HPDE6-E6E7 (cell line): Measurements from ENCODE around the gene CHL1.

Source experiments
- DNase-seq: peaks from one replicate; pipeline ENCODE4 v3.0.0; 2011; ENCODE audit warnings: missing footprints; ENCODE audit errors: extremely low spot score

CHL1 gene, protein sequence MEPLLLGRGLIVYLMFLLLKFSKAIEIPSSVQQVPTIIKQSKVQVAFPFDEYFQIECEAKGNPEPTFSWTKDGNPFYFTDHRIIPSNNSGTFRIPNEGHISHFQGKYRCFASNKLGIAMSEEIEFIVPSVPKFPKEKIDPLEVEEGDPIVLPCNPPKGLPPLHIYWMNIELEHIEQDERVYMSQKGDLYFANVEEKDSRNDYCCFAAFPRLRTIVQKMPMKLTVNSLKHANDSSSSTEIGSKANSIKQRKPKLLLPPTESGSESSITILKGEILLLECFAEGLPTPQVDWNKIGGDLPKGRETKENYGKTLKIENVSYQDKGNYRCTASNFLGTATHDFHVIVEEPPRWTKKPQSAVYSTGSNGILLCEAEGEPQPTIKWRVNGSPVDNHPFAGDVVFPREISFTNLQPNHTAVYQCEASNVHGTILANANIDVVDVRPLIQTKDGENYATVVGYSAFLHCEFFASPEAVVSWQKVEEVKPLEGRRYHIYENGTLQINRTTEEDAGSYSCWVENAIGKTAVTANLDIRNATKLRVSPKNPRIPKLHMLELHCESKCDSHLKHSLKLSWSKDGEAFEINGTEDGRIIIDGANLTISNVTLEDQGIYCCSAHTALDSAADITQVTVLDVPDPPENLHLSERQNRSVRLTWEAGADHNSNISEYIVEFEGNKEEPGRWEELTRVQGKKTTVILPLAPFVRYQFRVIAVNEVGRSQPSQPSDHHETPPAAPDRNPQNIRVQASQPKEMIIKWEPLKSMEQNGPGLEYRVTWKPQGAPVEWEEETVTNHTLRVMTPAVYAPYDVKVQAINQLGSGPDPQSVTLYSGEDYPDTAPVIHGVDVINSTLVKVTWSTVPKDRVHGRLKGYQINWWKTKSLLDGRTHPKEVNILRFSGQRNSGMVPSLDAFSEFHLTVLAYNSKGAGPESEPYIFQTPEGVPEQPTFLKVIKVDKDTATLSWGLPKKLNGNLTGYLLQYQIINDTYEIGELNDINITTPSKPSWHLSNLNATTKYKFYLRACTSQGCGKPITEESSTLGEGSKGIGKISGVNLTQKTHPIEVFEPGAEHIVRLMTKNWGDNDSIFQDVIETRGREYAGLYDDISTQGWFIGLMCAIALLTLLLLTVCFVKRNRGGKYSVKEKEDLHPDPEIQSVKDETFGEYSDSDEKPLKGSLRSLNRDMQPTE (N-terminal part only)

GRCh38 chr3:196311-197148, at the start of gene CHL1:
CHL1 (plus strand) TSS chr3:196763; CDS start chr3:319777, 123,014 bp downstream.
- DNase-seq, result no peak

- DNase-seq, result no peak
Observed at GRCh38 chr3:151614-152189, 44.9 kb upstream of the CHL1 start.

- DNase-seq, result no peak
Observed at GRCh38 chr3:159974-160373, 36.6 kb upstream of the CHL1 start.

DNA sequence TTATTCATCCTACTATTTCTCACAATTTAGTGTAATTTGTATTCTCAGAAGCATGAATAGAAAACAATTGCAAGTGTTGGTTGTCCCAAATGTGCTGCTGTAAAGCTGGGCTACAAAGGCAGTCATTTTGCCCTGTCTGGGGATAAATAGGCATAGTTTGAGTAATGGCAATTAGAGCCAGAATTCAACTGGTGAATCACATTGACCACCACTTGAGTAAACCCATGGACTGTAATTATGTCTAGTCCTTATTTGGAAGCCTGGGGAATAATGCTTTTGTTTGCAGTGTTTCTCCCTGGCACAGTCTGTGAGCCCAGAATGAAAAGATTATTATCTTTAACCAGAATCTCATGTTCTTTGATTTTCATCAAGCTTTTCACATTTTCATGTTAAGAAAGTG, 30.5 kb upstream of the CHL1 start:
- DNase-seq, result no peak

GRCh38 chr3:166799-167198, 29.8 kb upstream of the CHL1 start:
- no peak for DNase-seq

DNA sequence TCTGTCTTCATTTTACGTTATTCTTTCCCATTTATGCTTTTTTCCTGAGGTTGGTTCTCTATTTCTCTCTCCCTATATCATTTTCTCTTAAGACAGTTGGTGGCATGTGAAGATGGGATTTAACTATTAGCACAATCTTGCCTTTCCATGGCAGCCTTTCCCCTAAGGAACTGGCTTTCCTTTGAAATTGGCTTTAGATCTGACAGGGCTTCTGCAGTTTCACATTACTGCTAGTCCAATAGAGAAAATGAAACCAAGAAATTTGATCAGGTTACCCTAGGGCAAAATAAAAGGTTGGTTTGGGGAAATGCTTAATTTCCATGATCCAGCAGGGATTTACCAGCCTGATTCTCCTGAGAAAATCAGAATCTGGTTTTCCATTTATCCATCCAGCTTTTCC, 22.7 kb upstream of the CHL1 start:
- DNase-seq, result no peak

- DNase-seq, result no peak
Observed at GRCh38 chr3:184976-185375, 11.6 kb upstream of the CHL1 start.

DNA sequence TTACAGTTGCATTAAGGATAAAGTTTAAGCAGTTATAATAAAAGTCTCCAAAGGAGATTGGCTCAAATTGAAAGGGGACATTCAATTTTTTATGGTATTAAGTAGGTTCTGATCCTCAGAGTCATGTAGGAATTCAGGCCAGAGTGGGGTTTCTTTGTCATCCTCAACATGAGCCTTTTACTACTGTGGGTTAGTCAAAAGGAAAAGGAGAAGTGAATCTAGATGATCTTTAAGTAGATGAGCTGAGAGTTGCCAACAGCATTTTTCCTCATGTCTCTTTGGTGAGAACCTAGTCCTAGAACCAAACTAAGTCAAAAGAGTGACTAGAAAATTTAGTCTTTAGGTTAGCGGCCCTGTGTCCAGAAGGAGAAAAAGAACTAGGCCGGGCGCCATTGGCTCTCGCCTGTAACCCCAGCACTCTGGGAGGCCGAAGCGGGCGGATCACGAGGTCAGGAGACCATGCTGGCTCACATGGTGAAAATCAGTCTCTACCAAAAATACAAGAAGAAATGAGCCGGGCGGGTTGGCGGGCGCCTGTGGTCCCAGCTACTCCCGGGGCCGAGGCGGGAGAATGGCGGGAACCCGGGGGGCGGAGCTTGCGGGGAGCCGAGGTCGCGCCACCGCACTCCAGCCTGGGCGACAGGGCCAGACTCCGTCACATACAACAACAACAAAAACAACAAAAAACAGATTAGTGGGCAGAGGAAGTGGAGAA, 4.2 kb upstream of the CHL1 start:
- no peak for DNase-seq

DNA sequence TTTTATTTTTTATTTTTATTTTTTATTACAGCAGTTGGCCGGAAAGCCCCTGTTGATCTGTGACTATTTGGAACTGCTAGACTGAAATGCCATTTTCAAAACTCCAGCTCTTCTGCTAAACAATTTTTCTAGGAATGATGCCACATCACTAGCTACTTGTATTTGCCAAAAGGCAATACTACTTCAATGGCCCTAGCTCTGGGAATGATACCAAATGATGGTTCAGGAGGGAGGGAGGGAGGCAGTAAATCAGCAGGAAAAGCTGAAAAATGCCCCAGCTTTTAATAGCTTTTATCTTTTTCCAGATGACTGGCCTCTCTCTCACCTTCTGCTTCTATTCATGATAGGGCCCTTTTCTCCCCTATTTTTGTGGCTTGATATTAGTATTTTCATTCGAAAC, 2.6 kb upstream of the CHL1 start:
- no peak for DNase-seq

GRCh38 chr3:194421-194820, 2.1 kb upstream of the CHL1 start:
- DNase-seq, result no peak

GRCh38 chr3:195666-196065, 897 bp upstream of the CHL1 start:
- no peak for DNase-seq

DNA sequence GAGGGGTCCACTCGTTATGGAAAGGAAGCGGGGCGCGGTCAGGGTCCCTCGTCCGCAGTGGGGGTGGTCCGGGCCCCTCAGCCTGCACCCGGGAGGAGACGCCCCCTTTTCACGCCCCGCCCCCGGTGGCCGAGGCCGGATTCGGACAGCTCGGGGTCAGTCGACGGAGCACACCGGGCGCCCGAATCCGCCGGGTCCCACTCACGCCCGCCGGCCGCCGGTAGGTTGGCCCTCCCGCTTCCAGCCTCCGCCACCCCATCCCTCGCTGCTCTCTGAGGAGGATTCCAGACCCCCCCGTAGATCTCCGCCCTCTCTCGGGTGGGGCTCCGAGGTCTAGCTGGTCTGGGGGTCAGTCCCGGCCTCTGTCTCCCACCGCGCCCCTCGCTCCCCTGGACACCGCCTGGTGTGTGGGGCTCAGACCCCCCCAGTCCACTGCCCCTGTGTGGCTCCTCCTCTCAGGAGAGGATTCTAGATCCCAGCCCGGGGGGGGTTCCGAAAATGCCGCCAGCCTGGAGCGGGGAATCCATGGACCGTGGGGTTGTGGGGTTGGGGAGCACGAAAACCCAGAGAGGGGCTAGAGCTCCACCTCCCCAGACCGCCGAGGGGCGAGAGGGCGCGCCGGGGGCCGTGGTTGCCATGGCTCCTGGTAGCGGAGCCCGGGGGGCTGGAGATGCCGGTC, 725 bp downstream of the CHL1 start:
- no peak for DNase-seq

DNA sequence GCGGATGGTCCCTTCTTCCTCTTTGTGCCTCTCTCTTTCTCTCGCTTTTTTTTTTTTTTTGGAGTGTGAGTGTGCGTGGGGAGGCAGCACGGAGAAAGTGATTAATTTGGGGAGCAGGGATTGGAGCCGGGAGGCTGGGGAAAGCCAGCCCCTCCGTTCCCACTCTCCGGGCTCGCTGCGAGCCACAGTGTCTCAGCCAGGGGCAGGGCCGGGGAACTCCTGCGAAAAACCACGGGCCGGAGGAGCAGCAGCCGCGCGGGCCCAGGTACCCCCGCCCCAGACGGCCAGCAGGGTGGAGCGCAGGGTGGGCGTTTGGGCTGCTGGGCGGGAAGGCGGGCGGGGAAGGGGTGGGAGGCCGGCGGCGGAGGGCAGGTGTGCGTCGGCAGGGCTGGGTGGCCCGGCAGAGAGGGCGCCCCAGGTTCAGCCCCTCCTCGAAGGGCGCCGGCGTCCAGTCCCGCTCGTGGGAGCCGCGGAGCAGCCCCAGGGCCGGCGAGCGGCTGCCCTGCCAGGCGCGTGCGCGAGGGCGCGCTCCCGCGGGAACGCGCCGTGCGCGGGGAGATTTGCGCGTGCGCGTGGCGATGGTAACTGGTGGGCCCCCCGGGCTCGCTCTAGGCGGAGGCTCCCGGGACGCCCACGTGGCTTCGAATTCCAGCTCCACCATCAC, 1.4 kb downstream of the CHL1 start:
- no peak for DNase-seq

DNA sequence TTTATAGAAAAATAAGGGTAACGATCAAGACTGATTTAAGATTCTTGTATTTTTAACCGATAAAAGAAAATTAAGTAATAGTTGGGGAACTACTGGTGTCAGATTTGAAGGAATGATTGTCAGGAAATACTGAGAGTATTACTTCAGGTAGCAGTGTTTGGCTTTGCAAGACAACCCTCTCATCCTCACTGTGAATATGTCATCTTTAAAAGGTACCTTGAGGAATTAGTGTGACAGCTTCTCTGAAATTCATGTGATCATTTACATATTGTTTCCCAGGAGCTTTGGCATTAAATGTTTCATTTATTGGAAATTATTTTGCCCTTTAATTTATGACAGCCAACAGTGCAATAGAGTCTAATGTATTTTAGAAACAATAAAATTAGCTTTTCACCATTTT, 3.3 kb downstream of the CHL1 start:
- DNase-seq, result no peak

DNA sequence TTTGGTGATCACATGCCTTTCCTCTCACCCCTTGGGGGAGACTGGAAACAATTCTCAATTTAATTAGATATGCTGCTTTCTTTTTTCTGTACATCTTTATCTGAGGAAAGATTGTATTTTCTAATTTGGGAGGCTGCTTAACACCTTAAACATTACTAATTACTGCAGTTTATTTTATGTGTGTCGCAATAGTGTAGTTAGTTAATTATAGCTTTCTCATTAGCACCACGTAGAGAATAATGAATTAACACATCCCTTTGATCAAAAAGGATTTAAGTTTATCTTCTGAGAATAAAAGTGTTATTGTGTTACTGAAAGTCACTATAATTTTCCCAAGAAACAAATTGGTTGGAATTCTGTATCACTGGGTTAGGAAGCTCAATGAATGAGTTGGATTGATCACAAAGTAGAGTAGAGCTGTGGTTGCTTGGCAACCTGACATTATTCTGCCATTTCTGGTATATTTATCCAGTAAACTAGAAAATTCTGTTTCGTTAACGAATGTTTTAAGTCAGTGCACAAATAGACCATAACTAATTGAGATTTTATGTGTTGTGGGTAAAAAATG, 4.3 kb downstream of the CHL1 start:
- no peak for DNase-seq

GRCh38 chr3:204102-204501, 7.5 kb downstream of the CHL1 start:
- DNase-seq, result no peak

DNA sequence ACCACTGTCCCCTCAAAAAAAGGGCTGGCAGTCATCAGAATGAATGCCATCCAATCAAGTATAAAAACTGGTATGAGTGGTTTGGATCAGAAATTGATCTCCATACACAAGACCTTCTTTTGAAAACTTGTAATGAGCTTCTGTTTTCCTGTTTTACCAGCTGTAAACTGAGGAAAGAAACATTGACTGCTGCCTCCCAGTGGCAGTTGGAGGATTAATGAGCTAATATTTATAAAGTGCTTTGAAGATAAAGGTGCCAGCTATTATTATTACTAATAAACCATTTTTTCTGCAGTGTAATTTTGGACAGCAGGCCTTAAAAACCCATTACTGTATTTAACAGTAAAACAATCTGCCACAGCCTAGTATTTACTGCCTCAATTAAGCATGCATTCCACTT, 11.4 kb downstream of the CHL1 start:
- no peak for DNase-seq

DNA sequence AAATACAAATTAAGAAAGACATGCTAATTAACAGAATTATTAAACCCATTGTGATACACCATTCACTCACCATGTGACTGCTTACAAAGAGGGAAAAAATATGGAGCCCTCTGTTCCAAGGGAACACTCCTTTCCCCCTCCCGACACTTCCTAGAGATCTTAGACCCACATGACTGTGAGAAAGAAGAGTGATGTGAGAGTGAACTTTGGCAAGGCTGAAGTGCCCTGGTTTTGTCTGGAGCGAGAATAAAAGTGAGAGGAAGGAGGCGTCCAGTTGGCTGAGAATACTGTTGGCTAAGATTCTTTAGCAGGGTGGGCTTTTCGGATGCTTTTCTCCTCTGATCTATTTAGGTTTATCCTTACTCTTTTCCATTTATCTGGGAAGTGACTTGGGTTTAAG, 14.1 kb downstream of the CHL1 start:
- no peak for DNase-seq

- DNase-seq, result no peak
Observed at GRCh38 chr3:212432-212831, 15.9 kb downstream of the CHL1 start.
